CD4-positive, alpha-beta T cell treated with Interleukin-21 for 1 hour (primary cell): ENCODE results near the gene DCAF17.
"Not testable (repeated sequence)": the region's sequence is repeated elsewhere in the genome, so short reads cannot be mapped to it uniquely, and the experiment has no call there.

Experiments
- DNase-seq: peaks from one replicate; pipeline ENCODE4 v3.0.0-alpha.2; 2020

DCAF17 gene

DNA sequence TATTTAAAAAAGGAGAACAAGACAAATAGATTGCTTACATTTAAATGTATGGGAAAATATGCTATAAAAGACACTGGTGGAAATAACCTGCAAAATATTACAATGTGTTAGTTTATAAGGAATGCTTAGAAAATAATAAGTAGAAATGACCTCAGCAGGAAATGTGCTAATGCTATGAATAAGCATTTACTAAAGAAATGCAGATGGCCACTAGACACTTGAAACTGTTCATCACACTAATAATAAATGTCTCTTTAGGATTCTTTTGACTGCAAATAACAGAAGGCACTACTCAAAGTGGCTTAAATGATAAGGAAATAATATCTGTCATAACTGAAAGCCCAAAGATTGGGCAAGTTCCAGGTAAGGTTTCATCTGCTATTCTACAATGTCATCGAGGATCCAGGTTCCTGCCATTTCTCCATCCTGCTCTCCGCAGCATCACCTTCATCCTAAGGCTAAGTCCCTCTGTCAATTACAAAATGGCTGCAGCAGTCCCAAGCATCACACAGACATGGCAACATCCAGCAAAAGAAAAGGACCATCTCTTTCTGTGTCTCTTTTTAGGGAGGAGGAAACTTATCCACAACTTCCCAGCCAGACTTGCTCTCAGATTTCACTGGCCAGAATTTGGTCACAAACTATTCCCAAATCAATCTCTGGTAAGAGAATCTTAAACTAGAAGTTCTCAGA lies 22.1 kb upstream of the DCAF17 start:
- DNase-seq = no peak

DNA sequence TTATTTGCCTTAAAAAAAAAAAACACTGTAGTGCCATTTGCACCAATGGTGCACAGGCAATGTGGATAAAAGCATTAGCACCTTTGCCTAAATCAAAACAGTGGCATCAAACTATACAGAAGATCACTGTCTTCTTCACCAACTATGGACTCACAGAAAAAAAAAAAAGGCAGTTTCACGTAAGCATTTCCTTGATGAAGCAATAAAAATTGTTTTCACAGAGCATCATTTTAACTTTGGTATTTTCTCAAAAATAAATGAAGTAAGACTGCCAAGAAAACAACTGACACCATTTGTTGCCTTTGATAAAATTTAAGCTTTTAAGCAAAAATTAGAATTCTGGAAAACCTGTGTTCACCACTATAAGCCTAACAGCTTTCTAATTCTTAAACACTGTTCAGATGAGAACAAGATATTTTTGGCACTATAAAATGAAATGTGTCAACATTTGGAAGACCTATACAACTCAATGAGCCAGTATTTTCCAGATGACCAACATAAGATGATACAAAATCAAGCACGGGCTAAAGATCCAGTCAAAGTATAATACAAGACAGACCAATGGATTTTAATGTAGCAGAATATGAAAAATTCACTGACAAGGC lies 21.4 kb upstream of the DCAF17 start:
- DNase-seq = no peak

DNA sequence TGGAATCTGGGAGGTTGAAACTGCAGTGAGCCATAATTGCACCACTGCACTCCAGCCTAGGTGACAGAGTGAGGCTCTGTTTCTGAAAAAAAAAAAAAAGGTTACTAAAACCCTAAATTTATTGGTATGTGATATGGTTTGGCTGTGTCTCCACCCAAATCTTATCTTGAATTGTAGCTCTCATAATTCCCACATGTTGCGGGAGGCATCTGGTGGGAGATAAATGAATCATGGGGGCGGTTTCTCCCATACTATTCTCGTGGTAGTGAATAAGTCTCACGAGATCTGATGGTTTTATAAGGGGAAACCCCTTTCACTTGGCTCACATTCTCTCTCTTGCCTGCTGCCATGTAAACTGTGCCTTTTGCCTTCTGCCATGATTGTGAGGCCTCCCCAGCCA lies 19.4 kb upstream of the DCAF17 start:
- not testable (repeated sequence) for DNase-seq

DNA sequence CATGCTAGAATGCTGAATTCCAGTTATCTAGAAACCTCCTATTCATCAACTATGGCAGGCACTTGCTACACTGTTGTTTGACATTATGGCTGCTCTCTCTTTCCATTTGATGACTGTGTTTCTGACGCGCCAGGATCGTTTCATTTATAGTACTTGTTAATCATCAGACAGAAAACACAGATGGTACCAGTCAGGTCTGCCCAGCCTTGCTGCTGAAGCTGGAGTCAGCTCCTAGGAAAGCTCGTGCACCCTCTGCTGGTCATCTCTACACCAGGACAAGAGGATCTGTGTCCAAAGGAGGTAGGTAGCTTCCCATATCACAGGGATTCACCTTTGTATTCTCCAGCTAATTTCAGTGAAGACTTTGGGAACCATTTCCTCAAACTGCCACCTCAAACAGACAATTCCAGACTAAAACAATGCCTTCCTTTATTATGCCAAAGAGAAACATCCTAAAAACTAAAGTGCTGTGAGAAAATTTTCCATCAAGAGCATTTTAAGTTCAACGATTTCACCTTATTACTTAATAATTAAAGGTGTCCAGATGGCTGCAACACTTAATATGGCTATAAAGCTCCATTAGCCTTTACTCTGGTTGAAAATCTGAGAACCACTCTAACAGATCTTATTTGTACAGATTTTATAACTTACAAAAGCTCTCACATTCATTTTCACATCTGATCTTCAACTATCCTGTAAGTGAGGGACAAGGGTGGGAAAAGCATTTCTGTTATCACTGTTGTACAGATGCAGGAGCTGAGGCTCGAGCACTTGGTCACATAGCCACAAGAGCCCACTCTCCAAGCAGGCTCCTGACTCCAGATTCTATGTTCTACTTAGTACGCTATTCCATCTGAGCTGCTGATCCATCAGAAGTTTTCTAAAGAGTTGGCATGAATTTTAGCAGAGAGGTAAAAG lies 17.8 kb upstream of the DCAF17 start:
- peak; percentile 82 for DNase-seq

DNA sequence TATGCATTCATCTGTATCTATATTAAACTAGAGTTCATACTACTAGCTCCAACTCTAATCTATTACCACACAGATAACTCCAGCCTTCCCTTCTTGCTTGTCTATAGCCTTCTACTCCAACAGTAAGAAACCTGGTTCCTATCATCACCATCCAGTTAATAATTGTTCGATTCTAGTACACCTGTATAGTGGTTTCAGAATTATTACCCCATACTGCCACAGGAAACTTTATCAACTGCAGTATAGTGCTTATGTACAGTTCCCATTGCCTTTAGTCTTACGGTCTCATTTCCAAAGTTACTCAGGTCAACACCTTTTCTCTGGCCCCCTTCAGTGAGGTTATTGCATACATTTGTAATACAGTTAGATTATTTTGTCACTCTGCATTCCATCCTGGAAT lies 14.7 kb upstream of the DCAF17 start:
- no peak for DNase-seq

DNA sequence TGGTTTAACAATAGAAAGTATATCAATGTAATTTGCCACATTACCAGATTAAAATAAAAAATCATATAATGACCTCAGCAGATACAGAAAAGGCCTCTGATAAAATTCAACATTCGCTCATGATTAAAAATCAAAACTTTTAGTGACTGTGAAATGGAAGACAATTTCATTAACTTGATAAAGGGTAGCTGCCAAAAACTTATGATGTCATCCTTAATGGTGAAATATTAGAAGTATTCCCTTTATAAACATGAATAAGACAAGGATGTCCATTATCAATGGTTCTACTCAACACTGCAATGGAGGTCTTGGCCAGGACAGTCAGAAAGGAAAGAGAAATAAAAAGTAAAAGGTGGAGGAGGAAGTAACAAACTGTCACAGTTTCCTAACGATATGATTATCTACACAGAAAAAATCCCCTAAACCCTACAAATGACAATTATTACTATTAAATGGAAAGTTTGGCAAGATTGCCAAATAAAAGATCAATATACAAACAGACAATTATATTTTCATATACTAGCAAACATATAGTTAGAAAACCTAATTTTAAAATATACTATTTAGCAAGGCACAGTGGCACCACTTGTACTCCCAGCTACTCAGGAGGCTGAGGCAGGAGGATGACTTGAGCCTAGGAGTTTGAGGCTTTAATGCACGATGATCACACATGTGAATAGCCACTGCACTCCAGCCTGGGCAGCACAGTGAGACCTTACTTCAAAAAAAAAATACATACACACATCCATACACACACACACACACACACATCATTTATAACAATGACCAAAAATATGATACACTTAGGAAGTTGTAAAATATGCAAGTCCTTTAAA lies 13.1 kb upstream of the DCAF17 start:
- DNase-seq = no peak

DNA sequence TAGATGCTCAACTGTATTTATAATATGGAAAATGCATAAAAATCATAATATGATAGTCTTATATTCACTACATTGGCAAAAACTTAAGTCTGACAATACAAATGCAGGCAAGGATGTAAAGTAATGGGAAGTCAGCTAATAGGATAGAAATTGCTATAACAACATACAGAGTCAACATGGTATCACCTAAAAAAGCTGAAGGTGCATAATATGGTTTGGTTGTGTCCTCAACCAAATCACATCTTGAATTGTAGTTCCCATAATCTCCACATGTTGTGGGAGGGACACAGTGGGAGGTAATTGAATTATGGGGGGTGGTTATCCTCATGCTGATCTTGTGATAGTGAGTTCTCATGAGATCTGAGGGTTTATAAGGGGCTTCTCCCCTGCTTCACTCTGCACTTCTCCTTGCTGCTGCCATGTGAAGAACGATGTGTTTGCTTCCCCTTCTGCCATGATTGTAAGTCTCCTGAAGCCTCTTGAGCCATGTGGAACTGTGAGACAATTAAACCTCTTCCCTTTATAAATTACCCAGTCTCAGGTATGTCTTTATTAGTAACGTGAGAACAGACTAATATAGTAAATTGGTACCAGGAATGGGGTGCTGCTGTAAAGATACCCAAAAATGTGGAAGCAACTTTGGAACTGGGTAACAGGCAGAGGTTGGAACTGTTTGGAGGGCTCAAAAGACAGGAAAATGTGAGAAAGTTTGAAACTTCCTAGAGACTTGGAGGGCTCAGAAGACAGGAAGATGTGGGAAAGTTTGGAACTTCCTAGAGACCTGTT lies 11.1 kb upstream of the DCAF17 start:
- DNase-seq = not testable (repeated sequence)

DNA sequence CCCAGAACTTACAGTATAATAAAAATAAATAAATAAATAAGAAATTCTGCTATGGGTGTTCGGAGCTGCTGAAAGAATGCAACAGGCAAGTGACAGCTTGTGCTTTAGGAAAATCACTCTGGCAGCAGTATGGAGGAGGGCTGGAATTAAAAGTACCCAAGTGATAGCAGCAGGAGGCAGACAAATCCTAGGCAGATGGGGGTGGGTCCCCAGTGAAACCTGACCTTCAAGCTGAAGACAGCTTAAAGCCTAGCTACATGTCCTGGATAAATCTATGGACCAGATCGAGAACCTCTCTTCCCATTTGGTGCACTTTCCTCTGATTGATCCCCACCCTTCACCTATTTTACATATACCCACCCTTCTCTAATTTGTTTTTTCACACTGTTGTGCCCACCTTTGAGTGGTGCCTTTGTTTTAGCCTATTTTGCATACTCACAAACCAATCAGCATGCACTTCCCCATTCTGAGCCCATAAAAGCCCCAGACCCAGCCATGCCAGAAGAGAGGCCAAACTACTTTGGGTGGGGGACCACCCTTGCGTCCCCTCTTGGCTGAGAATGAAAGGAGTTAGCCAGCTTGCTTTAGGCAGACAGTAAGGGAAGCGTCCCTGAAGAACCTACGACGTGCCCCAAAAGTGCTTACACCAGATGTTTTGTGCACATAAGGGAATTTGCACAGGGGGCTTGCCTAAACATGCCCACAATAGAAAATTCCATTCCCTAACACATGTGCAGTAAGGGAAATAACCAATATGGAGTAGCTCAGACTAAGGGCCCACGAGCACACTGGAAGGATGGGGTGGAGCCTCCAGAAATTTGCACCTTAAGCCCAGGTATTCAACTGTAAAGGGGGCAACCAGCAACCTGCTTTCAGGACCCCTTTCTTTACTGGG lies 3.3 kb upstream of the DCAF17 start:
- no peak for DNase-seq

DNA sequence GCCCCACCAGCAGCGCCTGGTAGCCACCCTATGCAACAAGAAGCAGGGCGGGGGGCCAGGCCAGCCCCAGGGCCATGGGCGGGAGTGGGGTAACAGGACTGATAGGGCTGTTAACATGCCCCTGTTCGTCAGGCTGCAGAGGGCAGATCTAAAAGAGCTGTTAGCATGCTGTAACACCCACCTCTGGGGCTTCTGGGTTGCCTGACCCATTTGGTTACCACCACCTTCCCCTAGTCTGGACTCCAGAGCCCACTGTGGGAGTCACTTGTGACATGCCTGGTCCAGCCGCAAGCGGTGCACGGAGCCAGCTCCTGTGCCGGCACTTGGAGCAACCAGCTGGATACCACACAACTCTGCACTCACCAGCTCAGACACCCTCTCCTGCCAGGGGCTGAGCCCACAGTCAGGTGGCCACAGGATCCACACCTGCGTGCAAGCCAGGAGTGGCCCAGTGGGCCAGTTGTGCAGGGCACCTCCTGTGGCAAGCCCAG lies 2.3 kb upstream of the DCAF17 start:
- DNase-seq = no peak

DNA sequence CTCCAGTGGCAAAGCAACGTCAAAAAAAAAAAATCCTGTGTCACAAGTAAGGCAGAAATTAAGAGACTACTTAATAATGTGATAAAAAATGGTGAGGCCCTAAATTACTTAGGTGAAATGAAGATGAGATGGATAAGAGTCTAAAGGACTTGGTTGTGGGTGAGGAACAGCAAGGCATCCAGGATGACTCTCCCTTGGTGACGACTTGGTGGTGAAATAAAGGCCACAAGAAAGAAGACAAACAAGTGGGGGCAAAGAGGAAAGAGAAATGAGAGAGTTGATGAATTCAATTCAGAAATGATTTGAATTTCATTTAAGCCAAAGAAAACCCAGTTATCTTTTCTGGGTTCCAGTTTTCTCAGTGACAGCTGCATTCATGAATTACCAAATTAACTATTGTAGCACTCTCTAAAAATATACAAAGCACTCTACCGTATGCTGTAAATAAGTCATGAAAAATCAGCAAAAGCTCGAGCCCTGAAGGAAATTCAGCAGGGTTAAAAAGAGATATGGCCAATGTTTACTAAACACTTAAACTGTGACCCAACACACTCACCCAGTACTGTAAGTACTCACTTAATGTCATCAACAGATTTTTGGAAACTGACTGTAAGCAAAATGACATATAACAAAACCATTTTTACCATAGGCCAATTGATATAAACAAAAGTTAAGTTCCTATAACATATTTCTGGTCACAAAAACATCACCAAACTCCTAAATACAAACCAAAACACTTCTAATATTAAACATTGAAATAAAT lies 1.6 kb upstream of the DCAF17 start:
- no peak for DNase-seq

DNA sequence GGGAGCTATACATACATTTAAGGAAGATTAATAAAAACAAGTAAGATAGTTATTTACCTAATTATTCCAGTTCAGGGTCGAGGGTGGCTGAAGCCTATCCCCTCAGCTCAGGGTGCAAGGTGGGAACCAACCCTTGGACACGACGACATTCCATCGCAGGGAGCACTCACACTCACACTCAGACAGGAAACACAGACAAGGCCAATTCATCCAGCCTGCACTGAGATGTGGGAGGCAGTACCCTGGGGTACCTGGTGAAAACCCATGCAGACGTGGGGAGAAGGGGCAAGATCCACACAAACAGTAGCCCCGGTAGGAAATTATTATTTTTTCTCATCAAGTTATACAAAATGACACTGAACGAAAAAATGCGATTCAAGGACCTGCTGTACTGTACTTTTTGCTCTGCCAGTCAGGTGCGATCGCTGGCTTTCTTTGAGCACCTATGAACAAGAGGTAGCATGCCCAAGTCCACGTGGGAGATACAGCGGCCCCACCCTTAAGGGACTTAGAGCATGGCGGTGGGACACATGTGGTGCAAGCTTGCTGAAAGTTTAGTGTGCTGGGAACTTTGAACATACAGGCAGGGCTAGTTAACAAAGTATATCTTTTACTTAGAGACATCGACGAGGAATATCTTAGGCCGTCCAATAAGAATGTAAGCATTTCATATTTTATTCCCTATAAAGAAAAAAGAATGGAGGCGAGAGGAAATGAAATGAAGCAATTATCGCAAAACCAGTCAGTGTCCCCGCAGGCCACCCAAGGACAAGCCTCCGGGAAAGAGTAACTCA lies 860 bp upstream of the DCAF17 start:
- DNase-seq = peak; percentile 43

DNA sequence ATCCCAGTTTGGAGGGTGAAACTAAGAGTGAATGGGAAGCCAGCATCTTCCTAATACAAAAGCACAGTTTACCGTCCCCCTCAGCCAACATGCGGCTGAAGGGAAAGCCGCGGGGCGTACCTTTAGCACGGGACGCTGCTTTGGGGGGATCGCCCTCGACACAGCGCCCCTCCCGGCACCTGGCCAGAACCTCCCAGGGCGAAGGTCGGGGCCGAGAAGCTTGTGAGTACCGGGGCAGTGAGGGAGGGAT lies 338 bp upstream of the DCAF17 start, which contains the start of gene METTL8:
Gene METTL8, minus strand, starts transcription at position 228 of the 250 bp plus-strand sequence. CDS start 41,805 bp downstream, outside the sequence.
- DNase-seq = no peak

DNA sequence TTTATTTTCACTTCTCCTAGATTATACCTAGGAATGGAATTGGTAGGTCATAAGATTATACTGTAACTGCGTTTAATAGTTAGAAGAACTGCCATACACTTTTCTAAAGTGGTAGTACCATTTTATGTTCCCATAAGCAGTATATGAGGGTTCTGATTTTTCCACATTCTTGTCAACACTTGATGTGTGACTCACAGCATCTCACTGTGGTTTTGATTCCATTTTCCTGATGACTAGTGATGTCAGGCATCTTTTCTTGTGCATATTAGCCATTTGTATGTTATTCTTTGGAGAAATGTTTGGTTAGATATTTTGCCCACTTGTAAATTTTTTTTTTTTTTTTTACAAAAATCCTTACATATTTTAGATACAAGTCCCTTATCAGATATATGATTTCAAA lies 2.3 kb downstream of the DCAF17 start:
- no peak for DNase-seq

DNA sequence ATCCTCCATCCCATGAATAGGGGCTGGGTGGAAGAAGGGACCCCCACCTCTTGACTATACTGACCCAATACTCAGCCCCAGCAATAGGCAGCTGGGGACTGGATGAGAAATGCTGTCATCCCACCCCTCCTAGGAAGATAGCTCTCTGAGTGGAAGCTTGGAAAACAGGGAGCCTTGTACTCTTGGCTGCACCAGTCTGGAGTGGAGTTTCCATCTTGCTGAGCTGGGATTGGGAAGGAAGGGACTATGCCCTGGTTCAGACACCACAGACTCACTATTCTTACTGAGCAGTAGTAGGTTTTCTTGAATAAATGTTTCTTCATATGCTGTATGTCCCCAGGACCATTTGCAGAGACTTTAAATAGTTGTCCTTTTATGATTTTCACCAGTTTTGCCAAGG lies 7.4 kb downstream of the DCAF17 start:
- DNase-seq = no peak

DNA sequence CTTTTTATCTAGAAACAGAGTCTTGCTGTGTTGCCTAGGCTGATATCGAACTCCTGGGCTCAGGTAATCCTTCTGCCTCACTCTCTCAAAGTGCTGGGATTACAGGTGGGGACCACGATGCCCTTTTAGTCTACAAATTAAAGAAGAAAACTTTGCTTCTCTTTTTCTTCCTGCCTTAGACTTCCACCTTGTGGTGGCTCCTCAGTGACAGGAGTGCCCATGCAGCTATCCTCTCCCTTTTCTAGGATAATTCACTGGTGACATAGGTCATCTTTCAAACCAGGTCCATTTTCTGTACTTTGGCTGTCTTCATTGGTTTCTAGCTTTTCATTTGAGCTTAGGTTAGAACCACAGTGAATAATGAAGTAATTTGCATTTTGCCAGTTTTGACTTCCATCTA lies 13.6 kb downstream of the DCAF17 start:
- no peak for DNase-seq

DNA sequence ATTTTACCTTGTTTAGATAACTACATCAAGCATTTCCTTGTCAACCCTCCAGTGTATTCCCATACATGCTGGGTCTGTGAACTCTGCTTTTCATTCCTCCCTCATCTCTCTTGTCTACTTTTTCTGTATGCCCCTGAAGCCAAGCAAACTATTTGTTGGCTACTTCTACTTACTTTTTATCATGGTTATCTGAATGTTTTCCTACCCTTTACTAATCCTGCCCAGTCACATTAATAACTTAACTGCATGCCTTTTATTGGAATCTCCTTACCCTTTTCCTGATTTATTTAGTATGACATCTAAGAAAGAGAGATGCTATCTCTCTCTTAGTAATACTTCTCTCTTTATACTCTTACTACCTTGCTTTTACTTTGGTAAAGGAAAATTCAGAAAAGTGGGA lies 17.0 kb downstream of the DCAF17 start:
- no peak for DNase-seq

DNA sequence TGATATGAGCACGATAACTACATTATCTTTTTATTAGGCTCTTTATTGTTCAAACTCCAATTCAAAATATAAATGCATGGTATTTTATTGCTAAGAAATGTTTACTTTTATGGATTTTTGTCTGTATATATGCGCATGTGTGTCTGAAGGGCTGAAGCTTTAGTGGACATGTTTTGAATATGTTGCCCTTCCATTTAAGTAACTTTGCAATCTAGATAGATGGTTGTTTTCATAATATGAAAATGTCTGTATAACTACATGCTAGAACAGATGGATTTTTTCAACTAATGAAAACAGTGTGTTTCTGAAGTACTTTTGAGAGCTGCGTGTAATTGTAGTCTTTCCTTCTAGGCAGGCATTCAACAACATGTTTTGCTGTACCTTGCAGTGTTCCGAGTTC lies 18.7 kb downstream of the DCAF17 start:
- DNase-seq = no peak

DNA sequence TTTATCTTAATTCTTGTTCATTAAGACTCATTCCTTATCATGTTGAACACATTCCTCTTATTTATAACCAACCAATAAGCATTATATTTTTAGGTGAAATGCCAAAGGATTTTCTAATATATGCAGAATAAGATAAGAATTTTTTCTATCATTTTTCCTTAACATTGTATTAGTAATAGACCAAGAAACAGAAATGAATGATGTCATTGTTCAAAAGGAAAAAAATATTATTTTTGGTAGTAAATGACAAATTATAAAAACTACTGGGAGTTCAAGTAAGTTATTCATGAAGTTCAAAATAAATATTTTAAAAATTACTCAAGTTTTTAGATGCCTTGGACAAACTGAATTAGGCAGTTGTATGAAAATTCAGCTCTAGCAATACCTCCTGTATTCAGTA lies 25.5 kb downstream of the DCAF17 start:
- DNase-seq = no peak

DNA sequence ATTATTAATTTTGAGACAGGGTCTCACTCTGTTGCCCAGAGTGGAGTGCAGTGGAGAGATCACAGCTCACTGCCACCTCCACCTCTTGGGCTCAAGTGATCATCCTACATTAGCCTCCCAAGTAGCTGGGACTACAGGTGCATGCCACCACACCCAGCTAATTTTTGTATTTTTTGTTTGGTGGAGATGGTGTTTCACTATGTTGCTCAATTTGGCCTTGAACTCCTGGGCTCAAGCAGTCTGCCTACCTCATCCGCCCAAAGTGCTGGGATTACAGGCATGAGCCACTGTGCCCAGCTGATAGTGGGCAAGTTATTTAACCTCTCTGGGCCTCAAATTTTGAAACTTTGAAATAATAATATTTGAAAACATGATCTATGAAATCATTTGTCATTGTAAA lies 26.5 kb downstream of the DCAF17 start:
- DNase-seq = no peak
